GM18519 (cell line): ENCODE measurements around the gene RFNG.

Source experiments
- ATAC-seq: cut with Tn5 transposase; IDR thresholded peaks from one replicate; pipeline ENCODE4 v1.9.1; 2021; ENCODE audit warnings: mild to moderate bottlenecking, moderate library complexity; ENCODE audit not compliant: unreplicated experiment, low FRiP score

The RFNG gene

GRCh38 chr17:82030470-82031302 lies 20.9 kb downstream of the RFNG start:
- ATAC-seq: no peak

GRCh38 chr17:82029990-82030469 lies 21.6 kb downstream of the RFNG start:
- no peak for ATAC-seq

- no peak for ATAC-seq
Measured at GRCh38 chr17:82029391-82029790, 22.2 kb downstream of the RFNG start.

- no peak for ATAC-seq
Measured at GRCh38 chr17:82028966-82029365, 22.6 kb downstream of the RFNG start.

- ATAC-seq: no peak
Measured at GRCh38 chr17:82028246-82028645, 23.4 kb downstream of the RFNG start.

- ATAC-seq: no peak
Measured at GRCh38 chr17:82025401-82026107, 26.1 kb downstream of the RFNG start.

GRCh38 chr17:82024859-82025258 lies 26.8 kb downstream of the RFNG start:
- ATAC-seq: no peak

GRCh38 chr17:82023447-82024241 lies 28.0 kb downstream of the RFNG start:
- peak; percentile 13 for ATAC-seq

GRCh38 chr17:82022981-82023446 lies 28.6 kb downstream of the RFNG start, which contains the start of gene LRRC45:
Gene LRRC45 (plus strand): TSS chr17:82023305. CDS start chr17:82023644, 339 bp downstream.
- ATAC-seq: peak; percentile 72

- peak; percentile 29 for ATAC-seq
Measured at GRCh38 chr17:82022310-82022980, 29.2 kb downstream of the RFNG start, which contains the start of gene CENPX. Gene CENPX (minus strand): TSS chr17:82022878. CDS start chr17:82022861, 17 bp downstream.

- no peak for ATAC-seq
Measured at GRCh38 chr17:82021900-82022309, 29.7 kb downstream of the RFNG start.

- ATAC-seq: no peak
Measured at GRCh38 chr17:82021107-82021899, 30.3 kb downstream of the RFNG start.

- ATAC-seq: no peak
Measured at GRCh38 chr17:82020572-82021106, 31.0 kb downstream of the RFNG start.

- ATAC-seq: no peak
Measured at GRCh38 chr17:82019690-82020571, 31.7 kb downstream of the RFNG start.

GRCh38 chr17:82018989-82019689 lies 32.5 kb downstream of the RFNG start:
- no peak for ATAC-seq

GRCh38 chr17:82018152-82018988 lies 33.2 kb downstream of the RFNG start:
- ATAC-seq: no peak
